HG03175 (cell line): ENCODE measurements around the gene JTB.
"Not testable (repeated sequence)": the region's sequence is repeated elsewhere in the genome, so short reads cannot be mapped to it uniquely, and the experiment has no call there.

ENCODE experiments used
- ATAC-seq: cut with Tn5 transposase; IDR thresholded peaks from one replicate; pipeline ENCODE4 v1.9.1; 2021; ENCODE audit warnings: mild to moderate bottlenecking, moderate library complexity; ENCODE audit not compliant: unreplicated experiment

JTB gene

GRCh38 chr1:153979091-153979490 lies 1.6 kb upstream of the JTB start:
- not testable (repeated sequence) for ATAC-seq

DNA sequence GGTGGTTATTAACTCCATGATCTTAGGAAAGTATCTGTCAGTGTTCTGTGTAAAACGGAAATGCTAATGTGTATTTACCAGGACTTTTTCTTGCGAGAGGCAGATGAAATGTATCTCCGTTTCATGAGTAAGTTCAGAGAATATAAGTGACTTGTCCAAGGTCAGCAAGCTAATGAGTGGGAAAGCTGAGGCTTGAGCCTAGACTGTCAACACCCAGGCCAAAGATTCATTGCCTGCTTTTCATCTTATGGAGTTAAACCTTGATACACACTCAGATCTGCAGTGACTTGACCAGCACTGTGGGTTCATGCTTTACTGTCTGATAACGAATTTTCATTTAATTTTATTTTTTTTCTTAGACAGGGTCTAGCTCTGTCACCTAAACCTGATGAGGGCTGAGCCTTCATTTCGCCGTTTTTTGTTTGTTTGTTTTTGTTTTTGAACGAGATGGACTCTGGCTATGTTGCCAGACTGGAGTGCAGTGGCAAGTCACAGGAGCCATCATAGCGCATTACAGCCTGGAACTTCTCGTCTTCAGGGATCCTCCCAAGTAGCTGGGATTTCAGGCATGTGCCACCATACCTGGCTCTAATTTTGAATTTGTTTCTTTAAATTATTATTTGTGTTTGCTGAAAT lies 918 bp upstream of the JTB start:
- no peak for ATAC-seq

GRCh38 chr1:153976819-153977249 lies 640 bp downstream of the JTB start:
- ATAC-seq: no peak

GRCh38 chr1:153973525-153973924 lies 3.9 kb downstream of the JTB start:
- ATAC-seq: no peak

- ATAC-seq: no peak
Observed at GRCh38 chr1:153973071-153973470, 4.4 kb downstream of the JTB start.

DNA sequence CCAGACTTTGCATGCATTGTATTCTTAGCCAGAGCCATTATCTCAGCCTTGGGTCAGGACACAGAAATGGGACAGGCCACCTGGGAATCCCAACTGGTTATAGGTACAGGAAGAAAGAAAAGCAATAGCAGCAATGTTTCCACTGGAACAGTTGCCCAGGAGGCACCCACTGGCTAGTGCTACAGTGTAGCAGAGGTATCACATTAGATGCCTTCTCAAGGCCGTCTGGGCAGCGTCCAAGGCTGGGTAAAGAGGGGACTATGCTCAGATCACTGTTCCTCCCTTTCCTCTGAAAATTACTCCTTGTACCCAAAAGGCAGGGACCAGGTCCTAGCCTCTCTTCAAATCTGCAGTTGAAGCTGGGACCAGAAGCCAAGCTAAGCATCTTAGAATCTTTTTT lies 7.1 kb downstream of the JTB start:
- no peak for ATAC-seq

DNA sequence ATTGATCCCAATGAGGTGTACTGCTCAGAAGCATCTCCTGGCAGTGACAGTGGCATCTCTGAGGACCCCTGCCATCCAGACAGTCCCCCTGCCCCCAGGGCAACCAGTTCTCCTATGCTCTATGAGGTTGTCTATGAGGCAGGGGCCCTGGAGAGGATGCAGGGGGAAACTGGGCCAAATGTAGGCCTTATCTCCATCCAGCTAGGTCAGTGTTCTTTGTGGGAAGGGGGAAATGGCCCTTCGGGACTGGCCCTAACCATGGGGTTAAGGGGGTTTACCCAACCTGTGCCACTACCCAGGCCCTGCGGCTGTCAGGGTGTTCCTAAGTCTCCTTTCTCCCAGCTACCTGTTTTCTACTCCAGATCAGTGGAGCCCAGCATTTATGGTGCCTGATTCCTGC lies 8.5 kb downstream of the JTB start:
- ATAC-seq: no peak

DNA sequence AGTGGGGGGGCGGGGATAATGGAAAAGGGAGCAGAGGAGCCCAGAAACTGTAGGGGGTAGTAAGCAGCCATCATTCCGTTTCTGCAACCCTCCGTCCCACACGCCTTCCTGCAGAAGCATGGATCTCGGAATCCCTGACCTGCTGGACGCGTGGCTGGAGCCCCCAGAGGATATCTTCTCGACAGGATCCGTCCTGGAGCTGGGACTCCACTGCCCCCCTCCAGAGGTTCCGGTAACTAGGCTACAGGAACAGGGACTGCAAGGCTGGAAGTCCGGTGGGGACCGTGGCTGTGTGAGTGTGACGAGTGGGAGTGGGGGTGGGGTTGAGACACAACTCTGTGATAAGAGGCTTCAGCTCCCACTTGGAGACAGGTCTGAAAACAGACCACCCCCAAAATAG lies 9.1 kb downstream of the JTB start:
- ATAC-seq: no peak

GRCh38 chr1:153968000-153968363 lies 9.5 kb downstream of the JTB start:
- no peak for ATAC-seq

DNA sequence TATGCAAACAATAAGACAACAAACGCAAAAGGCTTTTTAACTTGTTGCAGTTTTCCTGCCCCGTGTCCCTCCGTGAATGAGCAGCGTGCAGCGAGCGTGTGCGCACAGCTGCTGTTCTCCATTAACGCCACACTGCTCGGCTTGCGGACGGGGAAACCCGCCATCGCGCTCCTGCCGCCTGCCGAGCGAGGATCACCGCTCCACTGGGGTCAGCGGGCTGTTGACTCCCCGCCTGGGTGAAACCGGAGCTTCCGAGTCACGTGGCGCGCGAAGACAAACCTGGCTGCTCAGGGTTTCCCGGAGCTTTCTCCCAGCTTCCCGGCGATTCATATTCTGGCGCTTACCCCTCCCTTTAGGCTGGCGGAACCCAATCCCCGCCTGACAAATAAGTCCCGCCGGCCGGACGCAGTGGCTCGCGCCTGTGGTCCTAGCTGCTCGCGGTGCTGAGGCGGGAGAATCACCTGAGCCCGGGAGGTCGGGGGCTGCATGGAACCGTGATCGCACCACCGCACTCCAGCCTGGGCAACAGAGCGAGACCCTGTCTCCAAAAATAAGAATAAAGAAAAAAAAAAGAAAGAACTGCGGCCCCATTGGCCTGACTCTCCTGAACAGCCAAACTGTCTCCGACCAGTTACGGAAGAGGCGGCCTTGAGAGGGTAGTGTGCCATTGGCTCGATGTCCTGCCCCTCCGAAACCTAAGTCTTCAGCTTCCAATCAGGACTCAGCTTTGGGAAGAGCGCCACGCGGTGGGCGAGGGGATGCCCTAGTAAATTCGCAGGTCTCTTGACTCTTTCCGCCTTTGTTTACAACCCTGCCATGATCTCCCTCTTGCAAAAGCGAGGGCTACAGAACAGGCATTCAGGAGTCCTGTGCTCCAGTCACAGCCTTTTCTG lies 10.1 kb downstream of the JTB start, which contains the start of gene CREB3L4:
Gene CREB3L4, plus strand, starts transcription at position 796 of the 893 bp plus-strand sequence. CDS start 624 bp downstream, outside the sequence.
- peak; percentile 76 for ATAC-seq

DNA sequence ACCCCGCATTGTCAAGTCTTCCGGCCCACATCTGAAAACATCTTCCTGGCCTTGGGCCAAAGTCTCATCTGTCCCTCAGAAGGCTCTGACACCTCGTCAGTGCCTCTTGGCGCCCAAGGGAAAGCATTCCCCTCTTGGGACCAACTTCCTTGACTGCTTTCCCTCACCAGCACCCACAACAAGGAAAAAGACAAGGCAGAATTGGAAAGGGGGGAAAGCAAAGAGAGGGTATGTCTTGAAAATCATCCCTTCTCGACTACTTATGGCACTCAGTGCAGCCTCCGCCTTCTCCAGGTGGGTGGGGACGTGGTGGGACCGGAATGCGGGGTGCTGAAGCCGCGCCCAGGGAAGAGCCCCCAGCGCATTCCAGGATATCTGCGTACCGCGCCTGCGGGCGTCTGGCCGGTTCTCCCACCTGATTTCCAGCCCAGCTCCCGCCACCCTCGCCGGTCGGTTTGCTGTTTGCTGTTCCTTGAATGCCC lies 13.6 kb downstream of the JTB start:
- ATAC-seq: no peak

- ATAC-seq: peak; percentile 53
Observed at GRCh38 chr1:153963030-153963849, 14.2 kb downstream of the JTB start, which contains the start of gene SLC39A1. SLC39A1 (minus strand) TSS chr1:153963537; CDS start chr1:153962715, 822 bp downstream.

DNA sequence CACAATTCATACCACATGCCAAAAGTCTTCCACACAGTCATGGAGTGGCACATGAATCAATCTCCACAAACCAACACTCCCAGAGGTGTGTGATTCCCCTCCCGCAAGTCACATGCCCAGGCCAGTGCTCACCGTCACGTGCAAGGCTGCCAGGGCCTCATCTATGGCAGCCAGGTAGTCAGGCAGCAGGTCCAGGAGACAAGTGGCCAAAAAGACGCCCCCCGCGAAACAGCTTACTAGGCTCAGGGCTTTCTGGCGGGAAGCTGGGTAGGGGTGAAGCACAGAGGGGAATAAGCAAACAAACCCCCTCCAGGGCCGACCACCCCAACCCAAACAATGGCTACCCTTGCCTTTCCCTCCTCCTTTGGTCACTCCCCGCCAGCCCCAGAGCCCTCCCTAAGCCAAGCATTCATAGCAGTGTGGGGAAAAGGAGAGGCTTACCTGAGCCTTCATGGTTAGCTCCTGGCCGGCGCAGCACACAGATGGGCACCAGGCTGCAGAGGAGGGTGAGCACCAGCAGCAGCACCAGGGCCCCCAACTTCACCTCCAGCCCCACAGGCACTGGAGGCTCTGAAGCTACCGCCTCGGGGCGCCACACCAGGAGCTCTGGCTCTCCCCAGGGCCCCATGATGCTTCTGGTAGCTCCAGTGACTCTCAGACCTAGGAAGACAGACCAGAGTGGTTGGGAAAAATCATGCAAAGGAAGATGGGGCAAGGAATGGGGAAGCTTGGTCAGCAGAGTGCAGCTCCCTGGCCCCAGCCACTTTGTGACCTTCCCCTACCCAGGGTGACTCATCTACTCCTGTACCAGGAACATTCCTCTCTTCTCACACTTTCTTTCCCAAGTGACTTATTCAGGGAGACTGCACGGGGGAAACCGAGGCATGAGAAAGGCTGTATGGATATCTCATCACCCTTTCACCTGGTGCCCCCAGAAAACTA lies 15.1 kb downstream of the JTB start:
- no peak for ATAC-seq

- ATAC-seq: no peak
Observed at GRCh38 chr1:153961421-153961820, 16.1 kb downstream of the JTB start.

DNA sequence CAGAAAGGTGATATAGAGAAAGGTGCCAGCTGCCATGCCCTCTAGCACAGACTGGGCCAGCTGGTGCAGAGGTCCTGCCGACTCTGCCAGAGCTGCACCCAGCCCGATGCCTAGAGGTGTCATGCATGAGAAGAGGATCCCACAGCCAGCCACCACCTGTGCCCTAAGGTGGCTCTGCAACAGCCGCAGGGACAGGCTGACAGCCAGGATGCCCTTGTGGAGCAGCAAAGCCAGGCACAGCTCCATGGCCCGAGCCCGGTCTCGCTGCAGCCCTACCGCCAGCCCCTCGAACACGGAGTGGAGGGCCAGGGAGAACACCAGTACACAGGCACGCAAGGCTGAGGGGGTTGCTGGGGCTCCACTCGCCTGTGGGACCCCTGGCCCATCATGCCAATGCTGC lies 17.3 kb downstream of the JTB start:
- ATAC-seq: no peak

- ATAC-seq: no peak
Observed at GRCh38 chr1:153959454-153959853, 18.0 kb downstream of the JTB start.

DNA sequence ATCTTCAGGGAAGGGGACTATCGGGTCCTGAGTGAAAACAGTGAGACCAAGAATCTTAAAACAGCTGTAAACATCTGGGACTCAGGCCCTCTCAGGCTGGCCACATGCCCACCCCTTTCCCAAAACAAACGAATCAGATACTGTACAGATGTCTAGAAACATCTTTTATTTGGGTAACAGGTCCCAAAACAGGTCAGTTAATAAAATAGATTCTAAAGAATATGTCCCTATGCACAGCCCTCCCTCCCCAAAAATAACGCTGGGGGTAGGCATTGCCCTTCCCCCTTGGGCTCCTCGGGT lies 18.6 kb downstream of the JTB start:
- no peak for ATAC-seq

DNA sequence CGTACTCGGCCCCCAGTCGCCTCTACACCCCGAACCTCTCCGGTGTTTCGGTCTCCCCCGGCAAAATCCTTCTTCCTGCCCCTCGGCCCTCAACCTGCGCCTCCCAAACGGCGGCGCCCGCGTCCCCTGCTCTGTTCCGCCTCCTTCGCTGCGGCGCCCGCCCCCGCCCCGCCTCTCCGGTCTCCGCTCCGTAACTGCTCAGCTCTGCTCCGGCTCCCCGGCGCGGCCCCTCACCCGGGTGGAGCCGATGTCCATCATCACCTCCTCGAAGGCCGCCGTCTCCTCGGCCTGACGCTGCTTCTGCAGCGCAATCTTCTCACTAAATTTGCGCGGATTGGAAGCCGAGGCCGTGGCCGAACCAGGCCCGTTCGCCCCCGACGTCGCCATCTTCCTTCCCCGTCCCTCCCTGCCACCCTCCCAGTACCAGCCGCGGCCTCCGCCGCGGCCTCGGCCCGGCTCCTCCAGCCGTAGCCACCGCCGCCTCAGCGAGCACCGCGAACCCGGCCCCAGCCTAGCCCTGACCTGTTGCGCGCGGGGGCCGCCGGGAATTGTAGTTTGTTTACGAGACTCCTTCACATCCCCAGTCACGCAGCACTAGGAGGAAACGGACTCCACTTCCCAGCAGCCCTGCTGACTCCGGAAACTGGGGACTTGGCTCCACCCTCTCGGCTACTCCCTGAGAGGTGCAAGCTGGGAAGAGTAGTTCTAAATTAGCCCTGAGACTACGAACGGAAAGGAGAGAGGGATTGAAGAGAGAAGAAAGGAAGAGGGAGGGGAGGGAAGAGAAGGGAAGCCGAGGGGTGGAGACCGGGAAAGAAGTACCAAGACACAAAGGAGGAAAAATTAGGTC lies 19.1 kb downstream of the JTB start, which contains the start of gene CRTC2:
Gene CRTC2, minus strand, starts transcription at position 502 of the 850 bp plus-strand sequence. Its CDS starts 115 bp downstream, at position 387.
- peak; percentile 80 for ATAC-seq

- peak; percentile 11 for ATAC-seq
Observed at GRCh38 chr1:153957744-153958110, 19.7 kb downstream of the JTB start.
